Hematopoietic multipotent progenitor cell treated with erythropoietin and hydrocortisone succinate and interleukin-3 and kit ligand, for 4 days (in vitro differentiated cells): ENCODE results near the gene FICD.

Experiments used
- DNase-seq: peaks from one replicate; pipeline ENCODE4 v3.0.0-alpha.2; 2015

FICD gene

DNA sequence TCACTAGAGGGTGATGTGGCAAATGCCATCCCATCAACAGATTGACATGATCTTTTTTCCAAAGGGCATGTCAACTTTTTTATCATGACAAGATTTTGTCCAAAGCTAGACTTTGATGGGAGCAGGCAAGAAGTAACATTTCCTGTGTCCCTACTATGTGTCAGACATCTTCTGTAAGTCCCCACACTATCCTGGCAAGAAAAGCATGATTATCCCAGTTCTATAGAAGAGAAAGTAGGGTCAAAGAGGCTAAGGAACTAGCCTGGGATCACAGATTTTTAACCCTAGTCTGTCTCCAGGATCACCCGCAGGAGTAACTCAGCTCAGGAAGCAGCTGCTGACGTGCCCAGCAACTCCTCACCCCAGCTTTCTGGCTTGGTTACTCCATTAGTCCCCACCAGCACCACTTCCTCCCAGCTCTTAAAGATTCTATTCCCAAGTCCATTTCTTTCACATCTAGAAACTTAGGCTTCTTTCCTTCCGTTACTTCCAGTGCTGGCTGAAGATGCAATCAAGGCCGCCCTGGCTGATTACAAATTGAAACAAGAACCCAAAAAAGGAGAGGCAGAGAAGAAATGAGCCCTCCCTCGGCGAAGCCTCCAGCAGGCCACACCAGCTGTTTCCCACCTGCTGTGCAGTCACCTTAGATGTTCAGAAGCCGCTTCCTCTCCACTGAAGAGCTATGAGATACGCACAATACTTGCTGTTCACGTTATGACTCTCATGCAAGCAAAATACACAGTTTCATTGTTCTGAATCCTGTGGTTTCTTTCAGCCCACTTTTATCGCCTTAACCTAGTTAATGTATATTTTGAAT lies 53.5 kb downstream of the FICD start:
- DNase-seq: no peak
